GM12873 (cell line): Measurements from ENCODE around the gene TKFC.

Source experiments
- CTCF ChIP-seq: IDR thresholded peaks from 2 replicates; pipeline ENCODE4 v1.5.1; 2012; ENCODE audit warnings: low read depth, mild to moderate bottlenecking, moderate library complexity, low read length, control low read depth; ENCODE audit not compliant: insufficient read depth; ENCODE audit errors: missing control alignments

TKFC gene

GRCh38 chr11:61335355-61335710, 2.3 kb downstream of the TKFC start:
- TF ChIP-seq CTCF: no peak

GRCh38 chr11:61336171-61336935, 3.3 kb downstream of the TKFC start:
- TF ChIP-seq CTCF: peak; percentile 99

GRCh38 chr11:61337706-61338470, 4.9 kb downstream of the TKFC start:
- no peak for TF ChIP-seq CTCF

GRCh38 chr11:61338783-61339489, 5.9 kb downstream of the TKFC start:
- TF ChIP-seq CTCF: no peak

GRCh38 chr11:61339490-61339878, 6.5 kb downstream of the TKFC start:
- TF ChIP-seq CTCF: no peak

GRCh38 chr11:61340979-61341378, 8.0 kb downstream of the TKFC start:
- no peak for TF ChIP-seq CTCF

- TF ChIP-seq CTCF: no peak
Observed at GRCh38 chr11:61341706-61342105, 8.7 kb downstream of the TKFC start.
